ENCODE measurements around the gene ERFL.

ERFL gene

GRCh38 chr19:41912899-41913537 is 15.2 kb downstream of the ERFL start:
- no peak for DNase-seq

- no peak for DNase-seq
Measured at GRCh38 chr19:41911889-41912731, 16.1 kb downstream of the ERFL start.

GRCh38 chr19:41910992-41911888 is 17.0 kb downstream of the ERFL start:
- no peak for DNase-seq

- DNase-seq: no peak
Measured at GRCh38 chr19:41910240-41910991, 17.8 kb downstream of the ERFL start.

- no peak for DNase-seq
Measured at GRCh38 chr19:41909706-41910105, 18.5 kb downstream of the ERFL start.

- no peak for DNase-seq
Measured at GRCh38 chr19:41908724-41909464, 19.4 kb downstream of the ERFL start.

- DNase-seq: no peak
Measured at GRCh38 chr19:41907994-41908615, 20.1 kb downstream of the ERFL start.

GRCh38 chr19:41906916-41907680 is 21.2 kb downstream of the ERFL start:
- no peak for DNase-seq

GRCh38 chr19:41906271-41906670 is 22.0 kb downstream of the ERFL start:
- DNase-seq: no peak

- DNase-seq: no peak
Measured at GRCh38 chr19:41905273-41906002, 22.8 kb downstream of the ERFL start.

GRCh38 chr19:41904118-41904870 is 24.0 kb downstream of the ERFL start:
- DNase-seq: no peak

- no peak for DNase-seq
Measured at GRCh38 chr19:41903193-41903953, 24.9 kb downstream of the ERFL start.

GRCh38 chr19:41902594-41902993 is 25.7 kb downstream of the ERFL start:
- no peak for DNase-seq

- no peak for DNase-seq
Measured at GRCh38 chr19:41901707-41902360, 26.4 kb downstream of the ERFL start.

- no peak for DNase-seq
Measured at GRCh38 chr19:41898235-41898634, 30.0 kb downstream of the ERFL start.

GRCh38 chr19:41897820-41898219 is 30.4 kb downstream of the ERFL start:
- DNase-seq: no peak

- no peak for DNase-seq
Measured at GRCh38 chr19:41897181-41897580, 31.1 kb downstream of the ERFL start.

GRCh38 chr19:41896581-41896942 is 31.7 kb downstream of the ERFL start:
- DNase-seq: no peak
